ENCODE measurements around the gene PDGFD. TPM values are rescaled to one million over a fixed set of nuclear protein-coding genes. Genes with fewer than 3 reads are reported as not detected.

The PDGFD gene
- polyA plus RNA-seq, 1 donor from 2014 or later, result 1.0 TPM

GRCh38 chr11:104130161-104130560 lies 33.8 kb downstream of the PDGFD start:
- Histone ChIP-seq H3K9me3 (ENCODE audit: low read length) (no peaks in the 10 kb centered on the region), H3K9ac (ENCODE audit: low read length) (no peak overlapping the region), H2AFZ (ENCODE audit: low read depth, low read length) (no peak overlapping the region), H4K20me1 (ENCODE audit: insufficient read depth) (no peaks in the 10 kb centered on the region), H3K4me3 (ENCODE audit: low read length) (no peak overlapping the region), H3K27me3 (ENCODE audit: insufficient read depth, low read depth, low read length) (no peaks in the 10 kb centered on the region), H3K4me2 (ENCODE audit: low read length) (no peak overlapping the region), H3K27ac (ENCODE audit: low read length) (peak overlapping the region; percentile 74), H3K79me2 (replicated peaks; ENCODE audit: insufficient read depth, low read length) (no peaks in the 10 kb centered on the region), H3F3A (ENCODE audit: insufficient read depth, low read length, poor library complexity, severe bottlenecking) (no peaks in the 10 kb centered on the region), H3K36me3 (ENCODE audit: insufficient read depth, low read length) (no peaks in the 10 kb centered on the region), H3K9me2 (ENCODE audit: insufficient read depth, low read length) (no peaks in the 10 kb centered on the region)
- TF ChIP-seq SMC3 (conservative IDR thresholded peaks at IDR 0.05; ENCODE audit: poor library complexity) (no peak), EZH2 (IDR thresholded peaks at IDR 0.05; ENCODE audit: borderline replicate concordance, insufficient read depth, low read length, poor library complexity, severe bottlenecking) (no peak), EP300 (conservative IDR thresholded peaks at IDR 0.05; ENCODE audit: poor library complexity, severe bottlenecking) (no peak)
- TF ChIP-seq, protein P1, sequence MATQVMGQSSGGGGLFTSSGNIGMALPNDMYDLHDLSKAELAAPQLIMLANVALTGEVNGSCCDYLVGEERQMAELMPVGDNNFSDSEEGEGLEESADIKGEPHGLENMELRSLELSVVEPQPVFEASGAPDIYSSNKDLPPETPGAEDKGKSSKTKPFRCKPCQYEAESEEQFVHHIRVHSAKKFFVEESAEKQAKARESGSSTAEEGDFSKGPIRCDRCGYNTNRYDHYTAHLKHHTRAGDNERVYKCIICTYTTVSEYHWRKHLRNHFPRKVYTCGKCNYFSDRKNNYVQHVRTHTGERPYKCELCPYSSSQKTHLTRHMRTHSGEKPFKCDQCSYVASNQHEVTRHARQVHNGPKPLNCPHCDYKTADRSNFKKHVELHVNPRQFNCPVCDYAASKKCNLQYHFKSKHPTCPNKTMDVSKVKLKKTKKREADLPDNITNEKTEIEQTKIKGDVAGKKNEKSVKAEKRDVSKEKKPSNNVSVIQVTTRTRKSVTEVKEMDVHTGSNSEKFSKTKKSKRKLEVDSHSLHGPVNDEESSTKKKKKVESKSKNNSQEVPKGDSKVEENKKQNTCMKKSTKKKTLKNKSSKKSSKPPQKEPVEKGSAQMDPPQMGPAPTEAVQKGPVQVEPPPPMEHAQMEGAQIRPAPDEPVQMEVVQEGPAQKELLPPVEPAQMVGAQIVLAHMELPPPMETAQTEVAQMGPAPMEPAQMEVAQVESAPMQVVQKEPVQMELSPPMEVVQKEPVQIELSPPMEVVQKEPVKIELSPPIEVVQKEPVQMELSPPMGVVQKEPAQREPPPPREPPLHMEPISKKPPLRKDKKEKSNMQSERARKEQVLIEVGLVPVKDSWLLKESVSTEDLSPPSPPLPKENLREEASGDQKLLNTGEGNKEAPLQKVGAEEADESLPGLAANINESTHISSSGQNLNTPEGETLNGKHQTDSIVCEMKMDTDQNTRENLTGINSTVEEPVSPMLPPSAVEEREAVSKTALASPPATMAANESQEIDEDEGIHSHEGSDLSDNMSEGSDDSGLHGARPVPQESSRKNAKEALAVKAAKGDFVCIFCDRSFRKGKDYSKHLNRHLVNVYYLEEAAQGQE (IDR thresholded peaks at IDR 0.05; ENCODE audit: borderline replicate concordance), result no peak

GRCh38 chr11:104129145-104129544 lies 34.8 kb downstream of the PDGFD start:
- Histone ChIP-seq H3K4me3 (ENCODE audit: low read length) (peak overlapping the region; percentile 17), H2AFZ (ENCODE audit: low read depth, low read length) (no peak overlapping the region), H4K20me1 (ENCODE audit: insufficient read depth) (no peaks in the 10 kb centered on the region), H3K27ac (ENCODE audit: low read length) (peak overlapping the region; percentile 74), H3K79me2 (replicated peaks; ENCODE audit: insufficient read depth, low read length) (no peaks in the 10 kb centered on the region), H3K9ac (ENCODE audit: low read length) (peak overlapping the region; percentile 27), H3K27me3 (ENCODE audit: insufficient read depth, low read depth, low read length) (no peaks in the 10 kb centered on the region), H3K9me2 (ENCODE audit: insufficient read depth, low read length) (no peaks in the 10 kb centered on the region), H3F3A (ENCODE audit: insufficient read depth, low read length, poor library complexity, severe bottlenecking) (no peaks in the 10 kb centered on the region), H3K36me3 (ENCODE audit: insufficient read depth, low read length) (no peaks in the 10 kb centered on the region), H3K9me3 (ENCODE audit: low read length) (no peaks in the 10 kb centered on the region), H3K4me2 (ENCODE audit: low read length) (peak overlapping the region; percentile 40)
- TF ChIP-seq RAD21 (conservative IDR thresholded peaks at IDR 0.05) (peak; percentile 56), CTCF (IDR thresholded peaks at IDR 0.05; ENCODE audit: poor library complexity, severe bottlenecking) (no peak), TAF1 (IDR thresholded peaks at IDR 0.05; ENCODE audit: low read depth) (no peak), EP300 (conservative IDR thresholded peaks at IDR 0.05; ENCODE audit: poor library complexity, severe bottlenecking) (peak; percentile 98), POLR2AphosphoS5 (IDR thresholded peaks at IDR 0.05) (peak; percentile 93), SMC3 (conservative IDR thresholded peaks at IDR 0.05; ENCODE audit: poor library complexity) (peak; percentile 58)
- TF ChIP-seq, protein P1 (IDR thresholded peaks at IDR 0.05; ENCODE audit: borderline replicate concordance), result peak; percentile 88

All from neural cell (in vitro differentiated cells).